ENCODE data around the gene TASP1.

TASP1 gene

GRCh38 chr20:13428684-13429083 is 210.0 kb downstream of the TASP1 start:
- H3K27me3 ChIP-seq (replicated peaks; ENCODE audit: control insufficient read depth, insufficient read depth, low read length): no peaks in the 10 kb centered on the region
- H3K4me3 ChIP-seq (replicated peaks; ENCODE audit: low read depth, low read length): no peak overlapping the region
- TF ChIP-seq CTCF (IDR thresholded peaks at IDR 0.05; ENCODE audit: insufficient read depth, low read length, poor library complexity, severe bottlenecking): no peak
- no peaks in the 10 kb centered on the region for H3K36me3 ChIP-seq (ENCODE audit: control insufficient read depth, insufficient read depth, low read length)
- no peak for DNase-seq (ENCODE audit: extremely low read depth, insufficient read length)

GRCh38 chr20:13426870-13427269 is 211.9 kb downstream of the TASP1 start:
- no peaks in the 10 kb centered on the region for H3K36me3 ChIP-seq (ENCODE audit: control insufficient read depth, insufficient read depth, low read length)
- no peak for TF ChIP-seq CTCF (IDR thresholded peaks at IDR 0.05; ENCODE audit: insufficient read depth, low read length, poor library complexity, severe bottlenecking)
- no peak overlapping the region for H3K4me3 ChIP-seq (replicated peaks; ENCODE audit: low read depth, low read length)
- no peak for DNase-seq (ENCODE audit: extremely low read depth, insufficient read length)
- H3K27me3 ChIP-seq (replicated peaks; ENCODE audit: control insufficient read depth, insufficient read depth, low read length): no peaks in the 10 kb centered on the region

GRCh38 chr20:13425381-13426135 is 213.2 kb downstream of the TASP1 start:
- Histone ChIP-seq H3K4me3 (replicated peaks; ENCODE audit: low read depth, low read length) (no peak overlapping the region), H3K27me3 (replicated peaks; ENCODE audit: control insufficient read depth, insufficient read depth, low read length) (no peaks in the 10 kb centered on the region), H3K36me3 (ENCODE audit: control insufficient read depth, insufficient read depth, low read length) (no peaks in the 10 kb centered on the region)
- no peak for DNase-seq (ENCODE audit: extremely low read depth, insufficient read length)
- no peak for TF ChIP-seq CTCF (IDR thresholded peaks at IDR 0.05; ENCODE audit: insufficient read depth, low read length, poor library complexity, severe bottlenecking)

- Histone ChIP-seq H3K27me3 (replicated peaks; ENCODE audit: control insufficient read depth, insufficient read depth, low read length) (no peaks in the 10 kb centered on the region), H3K36me3 (ENCODE audit: control insufficient read depth, insufficient read depth, low read length) (no peaks in the 10 kb centered on the region), H3K4me3 (replicated peaks; ENCODE audit: low read depth, low read length) (no peak overlapping the region)
- no peak for DNase-seq (ENCODE audit: extremely low read depth, insufficient read length)
- TF ChIP-seq CTCF (IDR thresholded peaks at IDR 0.05; ENCODE audit: insufficient read depth, low read length, poor library complexity, severe bottlenecking): no peak
Observed at GRCh38 chr20:13424174-13424833, 214.4 kb downstream of the TASP1 start.

- Histone ChIP-seq H3K27me3 (replicated peaks; ENCODE audit: control insufficient read depth, insufficient read depth, low read length) (no peaks in the 10 kb centered on the region), H3K36me3 (ENCODE audit: control insufficient read depth, insufficient read depth, low read length) (no peaks in the 10 kb centered on the region), H3K4me3 (replicated peaks; ENCODE audit: low read depth, low read length) (no peak overlapping the region)
- no peak for TF ChIP-seq CTCF (IDR thresholded peaks at IDR 0.05; ENCODE audit: insufficient read depth, low read length, poor library complexity, severe bottlenecking)
- DNase-seq (ENCODE audit: extremely low read depth, insufficient read length): no peak
Observed at GRCh38 chr20:13423472-13424173, 215.1 kb downstream of the TASP1 start.

All from GM06990 (cell line).